Esophagus mucosa (tissue), 1 donor: ENCODE results near the gene SPG7. TPM values are rescaled to one million over a fixed set of nuclear protein-coding genes. Genes with fewer than 3 reads are reported as not detected.

Experiments
- ATAC-seq: fragments of 200-7000 bp; cut with Tn5 transposase; one replicate; pipeline ENCODE4 v1.9.1; 2020
- total RNA-seq: library from RNA; stranded (reverse); gene quantifications from one replicate; pipeline ENCODE4 v1.2.4, GENCODE V29; 2023
- donor health status: DM: yes; HTN: yes; CAD: no.

SPG7 gene
- total RNA-seq, 1 donor from 2014 or later = 48.0 TPM

DNA sequence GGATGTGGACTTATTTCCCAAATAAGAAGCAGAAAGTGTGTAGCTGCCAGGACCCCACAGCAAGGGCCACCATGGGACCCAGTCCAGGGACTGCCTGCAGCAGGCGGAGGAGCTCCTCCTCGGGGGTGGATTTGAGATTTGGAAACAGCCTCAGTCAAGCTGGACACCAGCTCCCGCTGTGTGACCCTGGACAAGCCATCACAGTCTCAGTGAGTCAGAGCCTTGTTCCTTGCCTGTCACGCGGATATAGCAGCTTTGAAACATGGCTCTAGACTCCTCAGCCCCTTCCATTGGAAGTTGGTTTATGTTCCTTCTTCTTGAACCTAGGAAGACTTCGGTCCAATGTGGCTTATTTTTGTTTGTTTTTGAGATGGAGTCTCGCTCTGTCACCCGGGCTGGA is 92.8 kb downstream of the SPG7 start:
- ATAC-seq = no peak

- ATAC-seq = no peak
Measured at GRCh38 chr16:89601906-89602272, 93.7 kb downstream of the SPG7 start.

DNA sequence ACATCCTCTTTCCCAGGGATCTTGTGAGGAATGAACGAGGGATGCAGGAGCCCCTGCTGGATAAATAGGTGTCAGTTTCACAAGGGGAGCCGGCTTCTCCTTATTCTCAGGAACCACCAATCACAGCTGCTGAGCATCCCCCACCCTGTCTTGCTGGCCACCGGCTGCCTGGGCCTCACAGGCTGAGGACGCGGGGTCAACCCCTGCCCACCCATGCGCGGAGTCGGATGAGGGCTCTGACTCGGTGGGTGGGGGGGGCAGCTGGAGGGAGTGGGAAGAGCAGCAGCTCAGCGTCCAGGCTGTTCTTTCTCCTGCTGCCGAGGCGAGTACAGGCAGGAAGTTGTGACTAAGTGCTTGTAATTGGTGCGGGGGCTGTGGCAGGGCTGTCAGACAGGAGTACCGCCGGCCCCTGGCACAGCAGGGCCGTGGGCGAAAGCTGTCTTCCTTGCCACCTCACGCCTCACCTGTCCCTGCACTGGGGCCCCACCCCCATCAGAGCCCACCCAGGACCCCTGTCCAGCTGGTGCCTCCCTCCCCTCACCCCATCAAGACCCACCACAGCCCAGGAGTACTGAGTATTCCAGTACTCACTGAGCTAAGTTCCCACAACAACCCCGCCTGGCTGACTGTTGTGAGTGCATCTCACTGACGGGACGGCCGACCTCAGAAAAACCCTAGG is 94.2 kb downstream of the SPG7 start:
- peak; percentile 72 for ATAC-seq

DNA sequence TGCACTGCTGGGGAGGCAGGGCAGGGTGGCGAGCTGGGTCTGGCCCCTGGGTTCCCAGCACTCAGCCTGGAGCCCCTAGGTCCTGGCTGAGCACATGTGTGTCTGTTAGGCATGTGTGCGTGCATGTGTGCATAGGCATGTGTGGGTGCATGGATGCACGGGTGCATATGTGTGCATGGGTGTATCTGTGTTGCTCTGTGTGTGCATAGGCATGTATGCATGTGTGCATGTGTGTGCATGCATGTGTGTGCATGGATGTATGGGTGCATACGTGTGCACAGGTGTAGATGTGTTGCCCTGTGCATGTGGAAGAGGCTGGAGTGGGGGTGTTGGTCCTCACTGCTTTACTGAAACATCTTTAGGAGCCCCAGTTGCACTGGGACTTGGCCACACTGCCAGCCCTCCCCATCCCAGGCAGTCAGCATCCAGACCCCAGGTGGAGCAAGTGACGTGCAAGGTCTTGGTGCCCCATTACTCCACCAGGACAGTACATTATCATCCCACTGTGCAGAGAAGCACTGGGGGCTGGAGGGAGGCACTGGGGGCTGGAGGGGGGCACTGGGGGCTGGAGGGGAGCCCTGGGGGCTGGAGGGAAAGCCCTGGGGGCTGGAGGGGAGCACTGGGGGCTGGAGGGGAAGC is 94.9 kb downstream of the SPG7 start:
- no peak for ATAC-seq

DNA sequence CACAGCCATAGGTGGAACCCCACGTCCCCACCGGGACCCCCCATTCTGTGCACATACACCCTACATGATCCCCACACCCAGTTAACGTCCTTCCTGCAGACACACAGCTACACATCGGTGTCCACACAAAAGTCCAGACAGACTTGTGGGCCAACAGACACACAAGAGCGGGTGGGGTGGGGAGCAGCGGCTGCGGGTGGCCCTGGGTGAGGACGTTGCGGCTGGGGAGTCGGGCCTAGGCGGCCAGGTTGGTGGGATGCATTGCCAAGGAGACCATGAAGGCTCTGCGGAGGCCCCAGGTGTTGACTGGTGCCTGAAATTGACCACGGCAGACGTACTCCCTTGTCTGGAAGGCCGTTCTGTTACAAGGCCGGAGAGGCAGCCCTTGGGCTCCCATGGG is 96.6 kb downstream of the SPG7 start:
- no peak for ATAC-seq

DNA sequence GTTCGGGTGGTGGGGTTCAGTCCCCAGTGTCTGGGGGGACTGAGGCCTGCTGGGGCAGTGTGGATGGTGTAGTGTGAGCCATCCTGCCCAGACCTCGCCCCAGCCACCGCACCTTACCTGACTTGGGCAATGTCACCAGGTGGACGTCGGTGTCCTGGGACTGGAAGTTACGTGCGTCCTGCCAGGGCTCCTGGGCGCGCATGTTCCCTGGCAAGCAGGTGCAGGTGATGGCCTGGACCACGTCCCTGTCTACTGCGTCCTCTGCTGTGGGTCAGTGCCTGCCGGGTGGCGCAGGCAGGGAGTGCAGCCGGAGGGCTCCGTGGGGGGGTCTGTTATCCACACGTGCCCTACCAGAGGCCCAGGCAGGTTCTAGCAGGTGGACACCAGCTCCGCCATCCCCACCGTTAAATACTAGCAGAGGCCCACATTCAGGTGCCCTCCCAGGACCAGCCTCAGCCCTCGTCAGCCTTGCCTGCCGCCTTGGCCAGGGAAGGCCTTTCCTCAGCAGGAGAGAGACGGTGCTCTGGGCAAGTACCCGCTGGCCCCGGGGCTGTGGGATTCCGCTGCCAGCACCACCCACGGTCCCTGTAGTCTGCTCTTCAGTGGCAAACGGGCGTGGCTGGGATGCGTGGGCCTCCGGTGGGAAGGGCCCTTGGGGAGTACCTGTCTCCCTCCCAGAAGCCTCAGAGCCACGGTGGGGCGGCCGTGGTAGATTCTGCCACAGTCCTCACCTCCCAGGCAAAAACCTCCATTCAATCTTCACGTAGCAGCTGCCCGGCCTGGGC is 97.2 kb downstream of the SPG7 start:
- no peak for ATAC-seq

GRCh38 chr16:89606006-89606405 is 97.8 kb downstream of the SPG7 start:
- ATAC-seq = no peak

Other genes with a start within 250 kb of the SPG7 start
- gene ANKRD11, start 17.8 kb upstream of the SPG7 start, total RNA-seq = 81.1 TPM
- 2,146 TPM for gene RPL13, start 52.3 kb downstream of the SPG7 start, total RNA-seq
- gene CPNE7, start 67.4 kb downstream of the SPG7 start, total RNA-seq = 1.0 TPM
- gene DPEP1, start 105.2 kb downstream of the SPG7 start, total RNA-seq = not detected
- gene CHMP1A, start 149.3 kb downstream of the SPG7 start, total RNA-seq = 69.5 TPM
- gene SPATA33, start 149.4 kb downstream of the SPG7 start, total RNA-seq = 3.9 TPM
- gene CDK10, start 178.3 kb downstream of the SPG7 start, total RNA-seq = 37.3 TPM
- 6.0 TPM for gene SPATA2L, start 193.3 kb downstream of the SPG7 start, total RNA-seq
- gene VPS9D1, start 212.5 kb downstream of the SPG7 start, total RNA-seq = 21.0 TPM
- gene ZNF276, start 213.1 kb downstream of the SPG7 start, total RNA-seq = 22.0 TPM